ENCODE data around the gene RFFL.

DNA sequence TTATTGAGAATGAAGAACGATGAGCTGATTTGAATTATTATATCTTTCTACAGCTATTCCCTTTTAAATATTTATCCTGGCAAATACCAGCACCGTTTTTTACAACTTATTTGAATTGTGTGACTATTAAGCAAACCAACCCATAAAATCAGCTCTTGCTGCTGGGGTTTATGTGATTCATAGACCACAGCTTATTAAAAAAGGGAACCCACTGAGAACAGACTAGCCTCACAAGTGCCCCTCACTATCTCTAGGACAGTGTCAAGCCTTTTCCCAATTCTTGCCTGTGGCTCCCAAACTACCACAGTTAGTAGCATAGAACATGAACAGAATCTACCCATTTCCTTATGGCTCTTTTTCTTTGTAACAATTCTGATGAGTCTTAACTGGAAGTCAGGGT, 89.3 kb downstream of the RFFL start:
- no peak for TF ChIP-seq YY1 (IDR thresholded peaks at IDR 0.05; ENCODE audit: insufficient read depth, insufficient read length)
- TF ChIP-seq ZNF274 (IDR thresholded peaks at IDR 0.05; ENCODE audit: low read depth, low read length) = no peak

Data from NT2/D1 (cell line).